ENCODE measurements around the gene FZD8.

Gene FZD8

DNA sequence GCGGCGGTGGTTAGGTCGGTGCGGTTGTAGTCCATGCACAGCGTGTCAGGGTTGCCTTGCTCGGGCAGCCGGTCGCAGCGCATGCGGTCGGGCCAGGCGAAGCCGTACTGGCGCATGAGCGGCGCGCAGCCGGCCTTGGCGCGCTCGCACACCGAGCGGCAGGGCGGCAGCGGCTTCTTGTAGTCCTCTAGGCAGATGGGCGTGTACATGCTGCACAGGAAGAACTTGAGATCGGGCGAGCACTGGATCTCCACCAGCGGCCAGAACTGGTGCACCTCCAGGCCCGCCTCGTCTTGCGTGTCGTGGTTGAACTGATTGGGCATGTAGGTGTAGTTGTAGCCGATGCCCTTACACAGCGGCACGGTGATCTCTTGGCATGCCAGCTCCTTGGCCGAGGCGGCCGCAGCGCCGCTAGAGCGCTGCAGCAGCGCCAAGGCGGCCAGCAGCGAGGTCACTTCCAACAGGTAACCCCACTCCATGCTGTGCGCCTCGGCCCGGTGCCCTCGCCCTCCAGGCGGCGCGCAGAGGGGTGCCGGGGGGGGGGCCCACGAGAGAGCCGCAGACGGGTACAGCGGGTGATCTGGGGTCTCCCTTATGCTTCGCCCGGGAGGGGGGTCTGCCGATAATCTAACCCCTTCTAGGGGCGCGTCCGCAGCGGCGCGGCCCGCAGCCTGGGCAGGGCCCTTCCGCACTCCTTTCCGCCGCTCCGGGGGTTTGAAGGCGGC lies 983 bp downstream of the FZD8 start:
- DNase-seq = peak; percentile 38

DNA sequence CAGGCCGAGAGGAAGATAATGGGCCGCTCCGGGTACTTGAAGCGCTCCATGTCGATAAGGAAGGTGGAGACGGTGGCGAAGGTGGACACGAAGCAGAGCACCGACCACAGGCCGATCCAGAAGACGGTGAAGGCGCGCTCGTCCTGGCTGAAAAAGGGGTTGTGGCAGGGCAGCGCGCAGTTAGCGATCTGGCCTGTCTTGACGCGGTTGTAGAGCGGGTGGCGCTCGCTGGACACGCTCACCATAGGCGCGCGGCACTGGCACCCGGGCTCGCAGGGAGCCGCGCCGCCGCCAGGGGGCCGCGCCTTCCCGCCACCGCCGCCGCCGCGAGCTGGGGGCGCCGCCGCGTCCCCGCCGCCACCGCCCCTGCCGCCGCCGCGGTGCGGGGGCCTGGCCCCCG lies 1.6 kb downstream of the FZD8 start:
- peak; percentile 24 for DNase-seq

DNA sequence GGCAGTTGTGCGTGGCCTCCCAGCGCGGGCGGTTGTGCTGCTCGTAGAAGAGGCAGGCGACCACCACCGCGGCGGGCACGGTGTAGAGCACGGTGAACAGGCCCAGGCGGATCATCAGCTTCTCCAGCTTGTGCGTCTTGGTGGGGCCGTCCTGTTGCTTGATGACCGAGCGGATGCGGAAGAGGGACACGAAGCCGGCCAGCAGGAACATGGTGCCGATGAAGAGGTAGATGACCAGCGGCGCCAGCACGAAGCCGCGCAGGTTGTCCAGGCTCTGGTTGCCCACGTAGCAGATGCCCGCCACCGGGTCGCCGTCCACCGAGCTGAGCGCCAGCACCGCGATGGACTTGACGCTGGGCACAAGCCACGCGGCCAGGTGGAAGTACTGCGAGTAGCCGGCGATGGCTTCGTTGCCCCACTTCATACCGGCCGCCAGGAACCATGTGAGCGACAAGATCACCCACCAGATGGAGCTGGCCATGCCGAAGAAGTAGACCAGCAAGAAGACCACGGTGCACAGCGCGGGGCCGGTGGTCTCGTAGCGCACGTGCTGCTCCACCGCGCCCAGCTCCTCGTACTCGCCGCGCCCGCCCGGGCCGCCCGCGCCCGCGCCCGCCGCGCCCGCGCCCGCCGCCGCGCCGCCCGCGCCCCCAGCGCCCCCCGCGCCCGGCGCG lies 2.2 kb downstream of the FZD8 start:
- DNase-seq = no peak

DNA sequence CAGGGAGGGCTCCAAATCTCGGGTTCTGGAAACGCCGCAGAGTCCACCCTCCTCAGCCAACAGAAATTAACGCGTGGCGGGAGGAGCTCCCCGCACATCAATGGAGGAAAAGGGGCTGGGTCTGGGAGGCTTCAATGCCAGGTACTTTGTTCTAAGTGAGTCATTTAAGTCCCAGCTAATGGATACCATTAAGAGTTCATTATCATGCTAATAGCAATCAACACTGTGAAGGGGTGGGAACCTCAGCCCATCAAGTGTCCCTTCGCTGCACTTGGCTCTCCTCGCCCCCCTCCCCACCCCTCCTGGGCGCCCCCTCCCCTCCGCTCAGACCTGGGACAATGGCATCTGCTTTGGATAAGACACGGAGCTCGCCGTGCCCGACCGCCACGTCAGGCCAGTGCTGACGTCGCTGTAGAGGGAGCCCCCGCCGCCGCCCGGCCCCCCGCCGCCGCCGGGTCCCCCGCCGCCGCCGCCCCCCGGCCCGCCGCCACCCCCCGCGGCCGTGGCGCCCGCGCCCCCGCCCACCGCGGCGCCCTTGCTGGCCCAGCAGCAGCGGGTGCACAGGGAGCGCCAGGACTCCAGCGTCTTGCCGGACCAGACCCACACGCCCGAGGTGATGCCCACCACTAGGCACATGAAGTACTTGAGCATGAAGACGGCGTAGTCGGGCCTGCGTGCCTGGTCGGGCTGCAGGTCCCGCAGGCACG lies 2.9 kb downstream of the FZD8 start:
- DNase-seq = no peak

DNA sequence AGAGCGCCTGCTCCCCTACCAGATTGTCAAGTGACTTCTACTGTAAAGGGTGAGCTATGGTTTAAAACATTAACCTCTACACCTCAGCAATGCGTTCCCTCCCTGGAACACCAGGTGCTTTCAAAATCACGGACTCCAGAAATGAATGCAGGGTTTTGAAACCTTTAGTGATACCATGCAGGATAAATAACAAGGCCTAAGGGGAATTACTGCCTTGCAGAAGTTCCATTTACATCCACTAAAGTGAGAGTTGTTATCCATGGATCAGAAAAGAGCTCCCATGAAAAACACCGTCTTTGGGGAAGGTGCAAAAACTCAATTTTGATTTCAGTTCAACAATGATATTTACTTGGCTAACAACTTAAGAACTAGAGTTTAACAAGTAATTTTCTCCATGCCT lies 4.0 kb downstream of the FZD8 start:
- DNase-seq = no peak

DNA sequence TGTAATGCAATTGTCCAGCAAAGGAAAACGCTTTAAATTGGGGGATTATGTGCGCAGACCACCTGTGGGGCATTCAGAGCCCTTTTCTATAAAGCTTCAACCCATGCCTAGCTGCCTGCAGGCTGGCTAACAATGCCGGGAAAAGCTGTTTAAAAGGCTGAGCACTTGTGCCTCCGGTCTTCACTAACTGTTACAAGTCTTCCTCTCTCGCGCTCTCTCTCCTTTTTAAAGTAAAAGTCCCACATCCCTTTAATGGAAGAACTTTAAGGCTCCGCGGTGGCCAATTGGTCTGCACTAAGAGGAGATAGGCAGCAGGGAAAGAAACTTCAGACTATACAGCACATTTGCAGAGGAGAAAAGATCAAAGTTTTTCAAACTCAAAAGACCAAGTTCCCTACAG lies 4.6 kb downstream of the FZD8 start:
- no peak for DNase-seq

DNA sequence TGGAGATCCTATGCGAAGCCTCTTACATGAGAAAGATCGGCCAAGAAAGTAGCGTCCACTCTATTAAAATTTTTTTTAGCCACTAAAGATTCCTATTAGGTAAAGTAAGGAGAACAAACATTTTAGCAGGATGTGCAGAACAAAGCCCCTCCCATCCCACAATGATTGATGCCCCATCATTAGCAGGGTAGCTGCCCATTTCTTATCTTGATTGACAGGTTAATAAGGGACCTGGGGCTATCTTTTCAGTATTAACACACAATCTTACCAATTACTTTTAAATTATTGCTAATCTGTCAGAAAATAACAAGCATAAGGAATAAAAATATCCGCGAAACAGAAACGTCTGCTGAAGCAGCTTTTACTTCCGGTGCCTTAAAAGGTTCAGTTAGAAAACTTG lies 5.1 kb downstream of the FZD8 start:
- no peak for DNase-seq

DNA sequence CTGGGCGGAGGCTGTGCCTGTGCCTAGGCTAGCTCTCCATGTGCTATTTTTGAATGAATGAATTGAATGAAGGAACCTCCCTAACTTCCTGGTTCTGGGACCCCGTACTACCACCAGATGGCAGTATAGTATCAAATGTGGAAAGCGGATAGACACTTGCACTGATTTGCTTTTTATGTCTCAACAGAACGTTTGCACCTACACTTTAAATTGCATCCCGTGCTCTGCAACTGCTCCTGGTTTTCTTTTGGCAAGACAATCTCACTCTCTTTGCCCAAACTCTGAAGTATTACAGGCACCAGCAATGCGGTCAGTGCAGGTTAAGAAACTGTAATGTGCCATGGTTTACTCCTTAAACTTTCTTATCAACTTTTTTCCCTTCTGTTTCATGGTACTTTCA lies 6.5 kb downstream of the FZD8 start:
- DNase-seq = peak; percentile 73

DNA sequence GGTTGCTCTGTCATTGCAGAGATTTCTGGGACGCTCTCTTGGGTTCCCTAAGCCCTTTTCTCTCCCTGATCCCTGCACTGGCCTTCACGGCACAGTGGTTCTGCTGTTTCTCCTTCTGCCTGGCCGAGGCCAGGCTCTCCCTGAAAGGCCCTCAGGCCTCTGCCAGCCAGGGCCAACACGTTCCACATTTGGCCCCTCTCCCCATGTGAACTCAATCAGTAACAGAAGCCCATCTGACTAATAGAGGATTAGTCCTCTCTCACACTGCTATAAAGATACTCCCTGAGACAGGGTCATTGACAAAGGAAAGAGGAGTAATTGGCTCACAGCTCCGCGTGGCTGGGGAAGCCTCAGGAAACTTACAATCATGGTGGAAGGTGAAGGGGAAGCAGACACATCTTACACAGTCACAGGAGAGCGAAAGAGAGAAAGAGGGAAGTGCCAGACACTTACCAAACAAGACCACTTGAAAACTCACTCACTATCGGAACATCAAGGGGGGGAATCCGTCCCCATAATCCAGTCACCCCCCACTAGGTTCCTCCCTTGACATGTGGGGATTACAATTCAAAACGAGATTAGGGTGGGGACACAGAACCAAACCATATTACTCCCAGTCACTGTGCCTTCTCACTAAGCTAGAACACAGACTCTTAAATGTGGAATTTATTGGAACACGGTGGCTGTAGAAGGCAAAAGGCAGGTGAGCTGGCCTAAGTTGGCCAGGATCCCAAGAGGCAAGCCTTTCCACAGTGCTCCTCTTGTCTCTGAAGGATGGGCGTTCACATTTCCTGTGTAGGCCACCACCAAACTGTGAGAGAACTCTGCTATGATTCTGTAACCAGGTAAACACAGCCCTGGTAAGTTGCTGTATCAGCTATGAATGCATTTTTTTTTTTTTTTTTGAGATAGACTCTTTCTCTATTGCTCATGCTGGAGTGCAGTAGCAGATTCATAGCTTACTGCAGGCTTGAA lies 8.8 kb downstream of the FZD8 start:
- no peak for DNase-seq

DNA sequence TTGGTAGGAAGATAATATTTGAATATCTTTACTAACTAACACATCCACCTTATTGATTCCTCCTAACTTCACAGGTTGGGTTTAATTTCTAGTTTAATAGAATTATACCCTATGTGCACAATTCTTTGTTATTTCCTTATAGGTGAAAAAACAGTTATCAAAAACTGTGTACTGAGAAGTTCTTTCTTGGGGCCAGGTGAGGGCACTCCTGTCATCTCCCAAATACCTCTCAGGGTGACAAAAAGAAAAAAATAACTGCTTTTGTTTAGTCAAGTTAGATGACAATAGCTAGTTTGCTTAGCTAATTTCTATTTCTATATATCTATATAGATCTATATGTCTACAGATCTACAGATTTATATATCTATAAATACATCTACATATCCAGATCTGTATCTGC lies 10.1 kb downstream of the FZD8 start:
- DNase-seq = no peak

DNA sequence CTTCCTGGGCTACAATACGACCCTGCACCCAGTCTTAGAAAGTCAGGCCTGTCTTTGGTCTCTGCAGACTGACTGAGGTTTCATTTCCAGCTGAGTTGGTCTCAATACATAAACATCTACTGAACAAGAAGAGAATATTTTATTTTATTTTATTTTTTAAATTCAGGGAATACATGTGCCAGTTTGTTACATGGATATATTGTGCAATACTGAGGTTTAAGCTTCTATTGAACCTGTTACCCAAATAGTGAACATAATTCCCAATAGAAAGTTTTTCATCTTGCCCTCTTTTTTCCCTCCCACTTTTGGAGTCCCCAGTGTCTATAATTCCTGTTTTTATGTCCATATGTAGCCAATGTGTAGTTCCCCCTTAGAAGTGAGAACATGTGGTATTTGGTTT lies 10.7 kb downstream of the FZD8 start:
- no peak for DNase-seq

DNA sequence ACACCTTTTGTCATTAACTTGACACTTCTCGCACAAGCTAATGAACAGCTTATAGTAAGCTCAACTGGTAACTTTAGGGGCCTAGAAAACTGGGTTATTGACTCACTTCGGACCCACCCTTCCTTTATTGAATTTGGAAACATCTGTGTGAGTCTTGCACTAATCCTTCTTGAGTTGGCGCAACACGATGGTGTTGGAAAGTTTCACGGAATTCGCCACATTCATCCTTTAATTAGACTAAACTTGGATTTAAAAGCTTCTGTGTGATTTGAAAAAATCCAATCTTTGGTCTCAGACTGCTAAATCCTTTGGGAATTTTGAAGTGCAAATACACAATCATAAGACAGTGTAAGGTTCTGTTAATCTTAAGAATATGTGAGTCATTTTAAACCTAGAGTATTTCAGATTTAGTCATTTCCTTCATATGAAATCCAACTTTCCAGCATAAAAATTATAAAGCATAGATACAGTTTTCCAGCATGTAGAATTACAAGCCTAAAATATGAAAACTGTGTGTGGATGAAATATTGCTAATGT lies 15.1 kb downstream of the FZD8 start:
- no peak for DNase-seq

DNA sequence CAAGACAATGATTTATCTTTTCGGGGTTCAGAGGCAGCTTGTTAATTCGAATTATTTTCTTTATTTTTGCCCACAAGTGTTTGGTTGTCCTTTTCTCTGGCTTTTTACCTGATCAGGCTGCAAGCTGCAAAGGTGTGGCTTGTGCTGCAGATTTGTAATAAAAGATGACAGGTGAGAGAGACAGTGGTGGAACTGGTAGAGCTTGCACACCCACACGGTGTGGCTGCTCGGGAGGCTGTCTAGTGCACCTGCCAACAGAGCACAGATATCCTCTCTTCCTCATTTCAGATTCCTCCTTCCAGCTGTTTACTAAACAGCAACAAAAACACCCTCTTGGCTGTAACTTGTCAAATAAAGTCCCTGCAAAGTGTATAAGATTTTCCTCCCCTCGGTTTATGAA lies 27.8 kb downstream of the FZD8 start:
- DNase-seq = no peak

DNA sequence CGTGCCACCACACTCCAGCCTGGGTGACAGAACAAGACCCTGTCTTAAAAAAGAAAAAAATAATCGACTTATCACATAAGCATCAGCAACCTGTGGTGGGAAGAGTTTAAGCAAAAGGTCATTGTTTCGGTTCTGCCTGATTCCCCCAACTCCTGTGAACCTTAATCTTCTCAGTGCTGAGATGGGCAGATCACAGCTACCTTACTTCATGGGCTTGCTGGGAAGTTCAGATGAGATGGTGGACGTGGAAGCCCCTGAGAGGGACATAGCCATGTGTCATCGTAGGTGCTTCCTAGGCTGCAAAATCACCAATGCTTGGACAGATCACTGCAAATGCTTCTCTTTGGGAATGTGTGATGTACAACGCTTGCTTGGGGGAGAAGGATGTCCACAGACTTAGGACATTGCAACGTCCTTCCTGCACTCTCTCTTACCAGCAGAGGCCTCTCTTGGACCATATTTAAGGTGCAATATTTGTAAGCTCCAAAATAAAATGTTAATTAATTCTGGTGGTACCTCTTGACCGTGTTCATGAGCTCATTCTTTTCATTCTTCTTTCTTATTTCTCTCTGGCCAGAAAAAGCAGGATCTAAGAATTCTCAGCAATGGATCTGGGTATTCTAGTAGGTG lies 28.4 kb downstream of the FZD8 start:
- DNase-seq = no peak

DNA sequence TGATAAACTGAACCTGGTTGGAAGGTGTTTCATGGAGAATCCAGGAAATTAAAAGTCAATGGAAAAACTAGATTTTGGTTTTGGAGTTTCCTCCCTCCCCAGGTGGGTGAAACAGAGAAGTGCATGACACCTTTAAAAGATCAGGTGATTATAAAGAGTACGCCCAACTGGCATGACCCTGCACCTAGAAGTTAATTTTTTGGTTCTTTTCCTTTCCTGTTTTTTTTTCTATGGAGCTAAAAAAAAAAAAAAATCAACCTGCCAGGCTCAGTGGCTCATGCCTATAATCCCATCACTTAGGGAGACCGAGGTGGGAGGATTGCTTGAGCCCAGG lies 29.0 kb downstream of the FZD8 start:
- DNase-seq = no peak

DNA sequence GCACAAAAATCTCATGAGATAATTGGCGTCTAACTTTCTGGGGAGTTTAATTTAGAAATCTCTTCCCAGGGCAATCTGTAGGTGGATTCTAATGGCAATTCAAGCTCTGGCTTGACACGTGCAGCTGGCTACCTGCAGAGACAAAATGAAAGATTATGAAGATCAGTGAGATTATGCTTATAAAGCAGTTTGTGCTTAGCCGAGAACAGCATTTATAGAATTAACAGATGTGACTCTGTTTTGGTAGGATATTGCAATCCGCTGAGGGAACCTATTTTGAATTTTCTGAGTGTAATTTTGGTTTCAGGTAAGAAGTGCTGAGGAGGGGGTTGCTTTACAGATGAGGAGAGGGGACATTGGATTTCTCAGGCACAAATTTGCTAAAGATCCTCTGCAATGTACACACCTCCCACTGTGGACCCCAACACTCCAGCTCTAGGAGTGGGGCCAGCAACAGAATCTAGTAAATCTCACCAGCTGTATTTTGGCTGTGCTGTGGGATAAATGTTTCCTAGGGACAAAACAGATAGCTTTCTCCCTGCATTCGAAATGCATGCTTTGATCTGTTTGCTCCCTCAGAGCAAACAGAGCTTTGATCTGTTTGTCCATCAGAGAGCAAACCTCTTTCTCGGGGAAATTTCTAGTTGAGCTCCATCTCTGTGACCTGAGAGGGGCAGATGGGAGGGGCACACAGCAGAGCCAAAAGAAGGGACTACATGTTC lies 29.6 kb downstream of the FZD8 start:
- DNase-seq = no peak

DNA sequence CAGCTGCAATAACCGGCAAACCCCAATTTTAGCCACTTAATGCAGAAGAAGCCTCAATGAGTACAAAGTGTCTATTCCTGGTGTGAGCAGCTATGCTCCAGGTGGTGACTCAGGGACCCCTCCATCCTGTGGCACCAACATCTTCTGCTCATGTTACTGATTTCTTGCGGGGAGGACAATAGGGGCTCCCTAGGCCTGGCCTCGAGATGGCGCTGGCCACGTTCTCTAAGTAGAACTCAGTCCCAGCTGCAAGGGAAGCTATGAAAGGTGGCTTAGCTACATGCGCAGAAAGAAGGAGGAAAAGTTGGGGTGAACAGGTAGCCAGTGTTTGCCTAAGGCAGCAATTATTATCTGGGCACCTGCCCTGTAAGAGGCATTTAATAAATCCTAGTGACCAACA lies 30.3 kb downstream of the FZD8 start:
- no peak for DNase-seq

DNA sequence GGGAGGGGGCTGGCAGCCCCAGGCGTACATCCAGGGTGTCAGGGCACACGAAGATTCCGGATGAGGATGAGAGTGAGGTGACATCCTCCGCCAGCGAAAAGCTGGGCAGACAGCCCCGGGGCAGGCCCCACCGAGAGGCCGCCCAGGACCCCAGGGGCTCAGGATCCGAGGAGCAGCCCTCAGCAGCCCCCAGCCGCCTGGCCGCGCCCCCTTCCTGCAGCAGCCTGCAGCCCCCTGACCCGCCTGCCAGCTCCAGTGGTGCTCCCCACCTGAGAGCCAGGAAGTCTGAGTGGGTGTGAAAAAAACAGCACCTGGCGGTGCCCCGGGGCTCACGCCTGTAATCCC lies 33.8 kb downstream of the FZD8 start:
- no peak for DNase-seq

DNA sequence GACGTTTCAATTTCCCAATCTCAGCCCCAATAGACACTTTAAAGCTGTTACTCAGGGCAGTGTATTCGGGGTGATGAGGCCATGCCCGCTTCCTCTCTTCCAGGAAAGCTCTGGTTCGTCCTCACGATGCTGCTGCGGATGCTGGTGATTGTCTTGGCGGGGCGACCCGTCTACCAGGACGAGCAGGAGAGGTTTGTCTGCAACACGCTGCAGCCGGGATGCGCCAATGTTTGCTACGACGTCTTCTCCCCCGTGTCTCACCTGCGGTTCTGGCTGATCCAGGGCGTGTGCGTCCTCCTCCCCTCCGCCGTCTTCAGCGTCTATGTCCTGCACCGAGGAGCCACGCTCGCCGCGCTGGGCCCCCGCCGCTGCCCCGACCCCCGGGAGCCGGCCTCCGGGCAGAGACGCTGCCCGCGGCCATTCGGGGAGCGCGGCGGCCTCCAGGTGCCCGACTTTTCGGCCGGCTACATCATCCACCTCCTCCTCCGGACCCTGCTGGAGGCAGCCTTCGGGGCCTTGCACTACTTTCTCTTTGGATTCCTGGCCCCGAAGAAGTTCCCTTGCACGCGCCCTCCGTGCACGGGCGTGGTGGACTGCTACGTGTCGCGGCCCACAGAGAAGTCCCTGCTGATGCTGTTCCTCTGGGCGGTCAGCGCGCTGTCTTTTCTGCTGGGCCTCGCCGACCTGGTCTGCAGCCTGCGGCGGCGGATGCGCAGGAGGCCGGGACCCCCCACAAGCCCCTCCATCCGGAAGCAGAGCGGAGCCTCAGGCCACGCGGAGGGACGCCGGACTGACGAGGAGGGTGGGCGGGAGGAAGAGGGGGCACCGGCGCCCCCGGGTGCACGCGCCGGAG lies 34.4 kb downstream of the FZD8 start:
- DNase-seq = no peak

DNA sequence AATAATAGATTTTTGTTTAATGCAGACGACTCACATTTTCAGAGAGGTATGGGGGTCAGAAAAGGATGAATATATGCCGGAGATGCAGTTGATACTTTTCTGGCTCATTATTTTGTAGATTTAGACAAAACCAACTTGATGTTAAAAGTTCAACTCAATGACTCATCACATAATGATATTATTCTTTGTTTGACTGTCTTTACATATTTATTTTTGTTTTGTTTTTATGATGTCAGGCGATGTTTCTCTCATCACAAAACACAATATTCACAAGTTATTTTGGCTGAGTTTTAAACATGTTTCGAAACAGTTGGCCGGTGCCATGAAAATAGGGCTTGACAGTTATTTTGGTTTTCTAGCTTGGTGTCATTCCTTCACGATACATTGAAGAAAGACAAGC lies 35.7 kb downstream of the FZD8 start:
- DNase-seq = no peak

DNA sequence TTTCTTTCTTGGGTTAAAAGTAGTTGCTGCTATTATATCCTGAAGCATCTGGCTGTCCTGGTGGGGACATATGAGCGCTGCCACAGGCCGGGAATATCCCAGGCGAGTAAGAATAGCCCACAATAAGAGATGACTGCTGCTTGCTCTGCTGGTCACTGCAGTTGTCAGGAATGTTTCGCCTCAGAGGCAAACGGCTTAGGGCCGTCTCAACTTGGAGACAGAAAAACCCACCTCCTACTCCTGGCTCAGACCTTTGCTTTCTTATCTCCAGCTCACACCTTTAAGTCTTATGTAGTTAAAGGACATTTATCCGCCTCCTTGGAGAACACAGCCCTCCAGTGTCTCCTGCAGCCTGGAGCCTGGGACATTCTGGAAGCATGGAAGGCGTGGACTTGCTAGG lies 36.9 kb downstream of the FZD8 start, which contains the start of gene GJD4:
Gene GJD4, plus strand, starts transcription at position 151 of the 400 bp plus-strand sequence. Its CDS starts 227 bp downstream, at position 378.
- no peak for DNase-seq
